Activated B cell treated with CpG ODN at 0.5 μM for 24 hours (primary cell): Measurements from ENCODE around the gene HSPB3. TPM values are rescaled to one million over a fixed set of nuclear protein-coding genes. Genes with fewer than 3 reads are reported as not detected.

Experiments used
- ATAC-seq: fragments of 200-7000 bp; cut with Tn5 transposase; one replicate; pipeline ENCODE4 v1.10.0; 2021; ENCODE audit warnings: low read depth, mild to moderate bottlenecking, moderate library complexity
- CTCF ChIA-PET: fragments of 350-600 bp; sonication (Branson Sonifier 250); formaldehyde crosslinking; loops from one replicate; lab custom pipeline; 2021; ENCODE audit warnings: antibody characterized with exemption; lab: Charles Lee
- POLR2A ChIA-PET: fragments of 350-600 bp; sonication (Branson Sonifier 250); formaldehyde crosslinking; loops from one replicate; lab custom pipeline; 2021; ENCODE audit warnings: antibody characterized with exemption; lab: Charles Lee
- DNase-seq: peaks from one replicate; pipeline ENCODE4 v3.0.0; 2022
- H3K27ac Mint-ChIP-seq: one replicate; pipeline ENCODE4 v1.8.0; 2020; ENCODE audit warnings: mixed read lengths
- H3K27me3 Mint-ChIP-seq: one replicate; pipeline ENCODE4 v1.8.0; 2021; ENCODE audit warnings: mixed read lengths
- H3K36me3 Mint-ChIP-seq: one replicate; pipeline ENCODE4 v1.8.0; 2021; ENCODE audit warnings: low read depth, mixed read lengths
- H3K4me1 Mint-ChIP-seq: one replicate; pipeline ENCODE4 v1.8.0; 2021; ENCODE audit warnings: mixed read lengths
- H3K4me3 Mint-ChIP-seq: one replicate; pipeline ENCODE4 v1.8.0; 2020; ENCODE audit warnings: mild to moderate bottlenecking, mixed read lengths
- H3K9me3 Mint-ChIP-seq: one replicate; pipeline ENCODE4 v1.8.0; 2020; ENCODE audit warnings: mixed read lengths
- intact Hi-C: fragments of 100-400 bp; cut with micrococcal nuclease; formaldehyde crosslinking; loops from one replicate; pipeline ENCODE4 v1.15.1; 2024
- total RNA-seq: library from RNA; stranded (reverse); gene quantifications from 2 replicates; pipeline ENCODE4 v1.2.3, GENCODE V29; 2022
- TF ChIP-seq, protein P1 (sequence below): fragments of 200-600 bp; IDR thresholded peaks from one replicate; pipeline ENCODE4 v1.8.0; 2022; ENCODE audit warnings: antibody characterized with exemption, mild to moderate bottlenecking

HSPB3 gene
- total RNA-seq, 1 donor from 2014 or later = not detected

DNA sequence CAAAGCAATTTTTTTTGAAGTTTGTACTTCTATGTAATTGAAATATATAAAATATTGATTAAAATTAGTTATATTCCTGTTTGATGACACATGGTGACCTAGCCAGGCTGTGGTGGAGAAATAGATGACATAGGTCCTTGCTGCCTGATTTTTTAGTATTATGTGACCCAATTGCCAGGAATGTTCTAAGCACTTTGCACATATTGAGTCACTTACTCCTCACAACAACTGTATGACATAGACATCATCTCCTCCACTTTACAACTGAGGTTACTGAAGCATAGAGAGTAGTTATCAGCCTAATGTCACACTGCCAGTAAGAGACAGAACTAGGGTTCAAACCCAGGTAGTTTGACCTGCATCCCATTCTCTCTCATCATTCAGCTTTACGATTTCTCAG, 35.8 kb downstream of the HSPB3 start:
- Mint-ChIP-seq H3K4me1 (no peaks in the 10 kb centered on the region), H3K36me3 (no peaks in the 10 kb centered on the region), H3K4me3 (no peak overlapping the region), H3K27ac (no peak overlapping the region), H3K9me3 (no peaks in the 10 kb centered on the region), H3K27me3 (peaks cover 7% of the 10 kb centered on the region)
- POLR2A ChIA-PET = no interaction called here
- intact Hi-C loops = no loop called here
- CTCF ChIA-PET = interaction anchor here (1.0 to 1.6 kb wide), 2 partner anchors 72 to 376 kb away, joined by 3 to 8 read pairs; no protein-coding TSS in a partner anchor
- DNase-seq (no peak), ATAC-seq (no peak)
- TF ChIP-seq, protein P1, sequence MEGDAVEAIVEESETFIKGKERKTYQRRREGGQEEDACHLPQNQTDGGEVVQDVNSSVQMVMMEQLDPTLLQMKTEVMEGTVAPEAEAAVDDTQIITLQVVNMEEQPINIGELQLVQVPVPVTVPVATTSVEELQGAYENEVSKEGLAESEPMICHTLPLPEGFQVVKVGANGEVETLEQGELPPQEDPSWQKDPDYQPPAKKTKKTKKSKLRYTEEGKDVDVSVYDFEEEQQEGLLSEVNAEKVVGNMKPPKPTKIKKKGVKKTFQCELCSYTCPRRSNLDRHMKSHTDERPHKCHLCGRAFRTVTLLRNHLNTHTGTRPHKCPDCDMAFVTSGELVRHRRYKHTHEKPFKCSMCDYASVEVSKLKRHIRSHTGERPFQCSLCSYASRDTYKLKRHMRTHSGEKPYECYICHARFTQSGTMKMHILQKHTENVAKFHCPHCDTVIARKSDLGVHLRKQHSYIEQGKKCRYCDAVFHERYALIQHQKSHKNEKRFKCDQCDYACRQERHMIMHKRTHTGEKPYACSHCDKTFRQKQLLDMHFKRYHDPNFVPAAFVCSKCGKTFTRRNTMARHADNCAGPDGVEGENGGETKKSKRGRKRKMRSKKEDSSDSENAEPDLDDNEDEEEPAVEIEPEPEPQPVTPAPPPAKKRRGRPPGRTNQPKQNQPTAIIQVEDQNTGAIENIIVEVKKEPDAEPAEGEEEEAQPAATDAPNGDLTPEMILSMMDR = no peak

DNA sequence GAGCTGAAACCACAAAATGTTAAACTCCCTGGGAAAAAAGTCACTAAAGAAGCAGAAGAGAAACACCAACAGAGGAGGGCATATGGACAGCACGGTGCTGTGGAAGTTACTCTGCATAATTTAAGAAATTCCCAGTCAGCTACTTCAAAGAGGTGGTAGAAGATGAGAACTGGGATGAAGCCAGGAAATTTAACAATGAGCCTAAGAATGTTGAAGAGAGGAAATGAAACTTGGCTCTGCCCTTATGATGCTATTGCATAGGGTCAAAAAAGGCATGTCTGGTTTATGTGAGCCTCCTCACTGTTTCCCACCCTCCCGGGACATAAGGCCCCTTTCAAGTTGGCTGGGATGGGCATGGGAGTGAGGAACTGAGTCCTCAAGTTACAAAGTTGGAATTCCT, 36.7 kb downstream of the HSPB3 start:
- ATAC-seq = no peak
- no peaks in the 10 kb centered on the region for H3K36me3 Mint-ChIP-seq
- H3K4me3 Mint-ChIP-seq = no peak overlapping the region
- ChIA-PET CTCF (interaction anchor here (1.0 kb wide), 1 partner anchor 73 kb away, joined by 3 read pairs; no protein-coding TSS in a partner anchor), POLR2A (no interaction called here)
- no peaks in the 10 kb centered on the region for H3K9me3 Mint-ChIP-seq
- peaks cover 9% of the 10 kb centered on the region for H3K27me3 Mint-ChIP-seq
- intact Hi-C loops = no loop called here
- H3K27ac Mint-ChIP-seq = no peak overlapping the region
- no peaks in the 10 kb centered on the region for H3K4me1 Mint-ChIP-seq
- TF ChIP-seq, protein P1 = no peak
- DNase-seq = no peak

- no peak for DNase-seq
- Mint-ChIP-seq H3K9me3 (peaks cover 11% of the 10 kb centered on the region), H3K4me3 (no peak overlapping the region), H3K27ac (no peak overlapping the region), H3K4me1 (no peaks in the 10 kb centered on the region), H3K27me3 (peaks cover 22% of the 10 kb centered on the region), H3K36me3 (peaks cover 1% of the 10 kb centered on the region)
- ChIA-PET CTCF (interaction anchor here (0.8 kb wide), 1 partner anchor 365 kb away, joined by 3 read pairs; no protein-coding TSS in a partner anchor), POLR2A (interaction anchor here (0.6 kb wide), 1 partner anchor 184 kb away, joined by 7 read pairs; no protein-coding TSS in a partner anchor)
- no peak for ATAC-seq
- intact Hi-C loops = no loop called here
- TF ChIP-seq, protein P1 = no peak
Observed at GRCh38 chr5:54495027-54495426, 39.5 kb downstream of the HSPB3 start.

Other genes starting within 250 kb of the HSPB3 start
- gene ARL15, start 145.1 kb upstream of the HSPB3 start, total RNA-seq = 13.0 and 17.5 TPM in 2 replicates
- 59.2 and 63.4 TPM in 2 replicates for gene SNX18, start 62.1 kb downstream of the HSPB3 start, total RNA-seq